HCT116 (cell line): ENCODE data around the gene COPZ1. TPM values are rescaled to one million over a fixed set of nuclear protein-coding genes. Genes with fewer than 3 reads are reported as not detected.
"Not testable (repeated sequence)": the region's sequence is repeated elsewhere in the genome, so short reads cannot be mapped to it uniquely, and the experiment has no call there.

Experiments used
- ATAC-seq: fragments of 200-7000 bp; cut with Tn5 transposase; 2 replicates; pipeline ENCODE4 v1.9.1; 2020; ENCODE audit warnings: mild to moderate bottlenecking, moderate library complexity
- BruUV-seq: library from RNA; stranded (reverse); fragments of 400-500 nt; replicated peaks from 2 replicates; lab custom pipeline; 2021; lab: Mats Ljungman, UMichigan
- CTCF ChIA-PET: fragments of 300-600 bp; sonication (Branson Sonifier 250); formaldehyde crosslinking; loops from one replicate; lab custom pipeline; 2021; ENCODE audit warnings: antibody characterized with exemption; lab: Charles Lee
- POLR2A ChIA-PET: fragments of 300-600, 350-600 bp; sonication (Branson Sonifier 250); formaldehyde crosslinking; loops from one replicate; lab custom pipeline; 2021; ENCODE audit warnings: antibody characterized with exemption; lab: Charles Lee
- RAD21 ChIA-PET, 2 experiments: fragments of 300-600 bp; sonication (Branson Sonifier 250); formaldehyde crosslinking; loops; one replicate each; lab custom pipeline; 2023; ENCODE audit warnings: low total read pairs in 2 of 2; ENCODE audit not compliant: uncharacterized antibody in 2 of 2, unreplicated experiment in 2 of 2, low non-redundant PET in 1 of 2; lab: Charles Lee
- DNase-seq: peaks from one replicate; pipeline ENCODE4 v3.0.0-alpha.2; 2010; ENCODE audit warnings: low read depth, low spot score
- H2AFZ ChIP-seq: fragments of 200-600 bp; shearing (Covaris generic), sonication (generic); 2 replicates; pipeline ENCODE4 v1.6.1; 2017; ENCODE audit warnings: low read depth, mixed run types, mixed read lengths, antibody characterized with exemption, low read length; ENCODE audit not compliant: poor library complexity, severe bottlenecking
- H3K27ac ChIP-seq: 2 replicates; pipeline ENCODE4 v1.5.1; 2012; ENCODE audit warnings: low read depth, low read length
- H3K27me3 ChIP-seq: fragments of 200-600 bp; sonication (generic); 2 replicates; pipeline ENCODE4 v1.6.1; 2016; ENCODE audit warnings: mixed run types, low read length, mixed read lengths; ENCODE audit not compliant: insufficient read depth
- H3K36me3 ChIP-seq, 2 experiments: fragments of 200-500 bp in 1 of 2; fragments of 200-600 bp in 1 of 2; sonication (Bioruptor generic) in 1 of 2; sonication (generic) in 1 of 2; 2 replicates each; pipeline versions ENCODE4 v1.5.1 to v1.6.1; 2014 to 2016; ENCODE audit warnings: low read length in 2 of 2, inconsistent platforms in 1 of 2, mixed read lengths in 1 of 2, mixed run types in 1 of 2; ENCODE audit not compliant: insufficient read depth in 2 of 2, control insufficient read depth in 1 of 2
- H3K4me1 ChIP-seq, 2 experiments: fragments of 200-600 bp in 1 of 2; sonication (generic) in 1 of 2; 2 replicates each; pipeline versions ENCODE4 v1.5.1 to v1.6.1; 2012 to 2017; ENCODE audit warnings: low read length in 2 of 2, inconsistent platforms in 1 of 2, mild to moderate bottlenecking in 1 of 2, mixed read lengths in 1 of 2, mixed run types in 1 of 2, moderate library complexity in 1 of 2; ENCODE audit not compliant: insufficient read depth in 2 of 2, control insufficient read depth in 1 of 2
- H3K4me2 ChIP-seq: fragments of 200-600 bp; sonication (generic); 2 replicates; pipeline ENCODE4 v1.6.1; 2017; ENCODE audit warnings: mixed run types, low read length, mixed read lengths
- H3K4me3 ChIP-seq, 2 experiments: fragments of 200-600 bp in 1 of 2; sonication (generic) in 1 of 2; replicated peaks in 1 of 2; 2 replicates each; pipeline ENCODE4 v1.5.1; 2011 to 2016; ENCODE audit warnings: low read length in 2 of 2, control low read depth in 1 of 2, low read depth in 1 of 2, mild to moderate bottlenecking in 1 of 2, mixed read lengths in 1 of 2, mixed run types in 1 of 2
- H3K79me2 ChIP-seq: fragments of 200-600 bp; sonication (generic); 2 replicates; pipeline ENCODE4 v1.6.1; 2017; ENCODE audit warnings: mild to moderate bottlenecking, mixed run types, low read length, moderate library complexity, mixed read lengths; ENCODE audit not compliant: insufficient read depth
- H3K9ac ChIP-seq: fragments of 200-600 bp; sonication (generic); 2 replicates; pipeline ENCODE4 v1.6.1; 2016; ENCODE audit warnings: low read length, mixed read lengths
- H3K9me2 ChIP-seq: fragments of 200-600 bp; sonication (generic), shearing (Covaris generic); 2 replicates; pipeline ENCODE4 v1.6.1; 2017; ENCODE audit warnings: mixed run types, mild to moderate bottlenecking, moderate library complexity; ENCODE audit not compliant: insufficient read depth
- H3K9me3 ChIP-seq, 2 experiments: fragments of 200-500 bp in 1 of 2; fragments of 200-600 bp in 1 of 2; sonication (Bioruptor generic) in 1 of 2; sonication (generic) in 1 of 2; 2 replicates each; pipeline ENCODE4 v1.6.1; 2014 to 2017; ENCODE audit warnings: low read length in 2 of 2, mixed read lengths in 2 of 2, inconsistent platforms in 1 of 2, low read depth in 1 of 2, mild to moderate bottlenecking in 1 of 2, mixed run types in 1 of 2, moderate library complexity in 1 of 2; ENCODE audit not compliant: control insufficient read depth in 1 of 2, insufficient read depth in 1 of 2
- H4K20me1 ChIP-seq: fragments of 200-600 bp; sonication (generic), shearing (Covaris generic); 2 replicates; pipeline ENCODE4 v1.6.1; 2017; ENCODE audit warnings: mixed run types, mild to moderate bottlenecking, moderate library complexity; ENCODE audit not compliant: insufficient read depth
- CBX3 ChIP-seq: IDR thresholded peaks from 2 replicates; pipeline ENCODE4 v1.6.1; 2012; ENCODE audit warnings: low read depth
- CTCF ChIP-seq, 3 experiments: fragments of 200-600 bp in 1 of 3; sonication (generic) in 1 of 3; IDR thresholded peaks in 2 of 3; conservative IDR thresholded peaks in 1 of 3; 2 replicates each; pipeline ENCODE4 v1.5.1; 2012 to 2017; ENCODE audit warnings: low read depth in 2 of 3, low read length in 2 of 3, antibody characterized with exemption in 1 of 3, borderline replicate concordance in 1 of 3, control low read depth in 1 of 3, mild to moderate bottlenecking in 1 of 3, mixed read lengths in 1 of 3, mixed run types in 1 of 3, moderate library complexity in 1 of 3; ENCODE audit not compliant: insufficient read depth in 1 of 3
- ELF1 ChIP-seq: IDR thresholded peaks from 2 replicates; pipeline ENCODE4 v1.6.1; 2012; ENCODE audit warnings: low read depth, borderline replicate concordance
- FOSL1 ChIP-seq: IDR thresholded peaks from 2 replicates; pipeline ENCODE4 v1.6.1; 2012; ENCODE audit warnings: low read depth
- POLR2A ChIP-seq: IDR thresholded peaks from 2 replicates; pipeline ENCODE4 v1.7.0; 2011; ENCODE audit warnings: borderline replicate concordance; ENCODE audit not compliant: insufficient read depth, insufficient read length; ENCODE audit errors: extremely low read depth
- SIN3A ChIP-seq: IDR thresholded peaks from 2 replicates; pipeline ENCODE4 v1.6.1; 2012; ENCODE audit warnings: low read depth
- SRF ChIP-seq: IDR thresholded peaks from 2 replicates; pipeline ENCODE4 v1.6.1; 2012; ENCODE audit warnings: low read depth
- intact Hi-C: fragments of 100-400 bp; cut with micrococcal nuclease; formaldehyde crosslinking; loops from 2 replicates; pipeline ENCODE4 v1.10.0; 2022
- total RNA-seq: library from RNA; stranded (reverse); gene quantifications from one replicate; pipeline ENCODE4 v1.2.1, GENCODE V29; 2021; ENCODE audit not compliant: unreplicated experiment

Gene COPZ1
- total RNA-seq, 1 experiment from 2014 or later = 191 TPM

- DNase-seq, H3K27ac ChIP-seq, RAD21 ChIA-PET, H3K4me2 ChIP-seq, BruUV-seq, H3K4me3 ChIP-seq, intact Hi-C loops, H3K36me3 ChIP-seq, H3K9me2 ChIP-seq, H3K9ac ChIP-seq, H4K20me1 ChIP-seq, H3K27me3 ChIP-seq, H3K79me2 ChIP-seq, H3K9me3 ChIP-seq, H2AFZ ChIP-seq: not testable (repeated sequence)
- ATAC-seq = peak; percentile 72
- POLR2A ChIA-PET = interaction anchor here (1.6 kb wide), 1 partner anchor 12 kb away, joined by 3 read pairs; the partner anchor contains the start of gene COPZ1
- TF ChIP-seq CTCF (IDR thresholded peaks at IDR 0.05 in 2 of 3, conservative IDR thresholded peaks at IDR 0.05 in 1 of 3; ENCODE audit: borderline replicate concordance in 1 of 3, insufficient read depth in 1 of 3, low read depth in 2 of 3, low read length in 2 of 3) = 0 out of 6 replicates have a peak, but pooled peaks of 1 of the 3 experiments have one; percentile 6
- CTCF ChIA-PET = interaction anchor here (0.8 kb wide), 1 partner anchor 13 kb away, joined by 8 read pairs; the partner anchor contains the start of gene COPZ1
- peaks cover 6 to 11% of the 10 kb centered on the region in 2 experiments; a peak in 3 of 4 replicates for H3K4me1 ChIP-seq
Observed at GRCh38 chr12:54312309-54312708, 12.6 kb upstream of the COPZ1 start.

GRCh38 chr12:54321363-54321762, 3.6 kb upstream of the COPZ1 start:
- no TSS peak for BruUV-seq
- H2AFZ ChIP-seq = no peak overlapping the region
- no peak for DNase-seq
- POLR2A ChIA-PET = interaction anchor here (1.7 kb wide), 1 partner anchor 41 kb away, joined by 4 read pairs; the partner anchor contains the start of genes CBX5 and HNRNPA1
- H4K20me1 ChIP-seq = no peaks in the 10 kb centered on the region
- H3K9me2 ChIP-seq = no peaks in the 10 kb centered on the region
- peaks cover 12% of the 10 kb centered on the region for H3K79me2 ChIP-seq
- RAD21 ChIA-PET = no interaction called here
- H3K27ac ChIP-seq = no peak overlapping the region
- H3K27me3 ChIP-seq = no peaks in the 10 kb centered on the region
- CTCF ChIA-PET = interaction anchor here (0.6 to 1.2 kb wide), 3 partner anchors 11 to 39 kb away, joined by 3 read pairs; no protein-coding TSS in a partner anchor
- no peak overlapping the region for H3K4me2 ChIP-seq
- no peaks in the 10 kb centered on the region for H3K9me3 ChIP-seq
- no peak for ATAC-seq
- peaks cover 4 to 8% of the 10 kb centered on the region in 2 experiments; a peak in 3 of 4 replicates for H3K4me1 ChIP-seq
- no peaks in the 10 kb centered on the region; a peak in 1 of 4 replicates for H3K36me3 ChIP-seq
- no peak for TF ChIP-seq CBX3
- no peak for TF ChIP-seq FOSL1
- TF ChIP-seq ELF1 = no peak
- TF ChIP-seq SRF = no peak
- no peak for TF ChIP-seq SIN3A
- TF ChIP-seq POLR2A = no peak
- intact Hi-C loops = no loop called here
- no peak overlapping the region for H3K4me3 ChIP-seq
- no peak overlapping the region for H3K9ac ChIP-seq
